ENCODE results near the gene HRC. TPM values are rescaled to one million over a fixed set of nuclear protein-coding genes. Genes with fewer than 3 reads are reported as not detected.

HRC gene
- polyA plus RNA-seq, 1 experiment, result 0.25 TPM

GRCh38 chr19:49117677-49118564, 37.3 kb downstream of the HRC start:
- TF ChIP-seq CTCF (IDR thresholded peaks at IDR 0.05; ENCODE audit: insufficient read depth, low read depth, low read length), result no peak
- ChIA-PET POLR2A (no interaction called here), CTCF (interaction anchor here (0.9 to 2.0 kb wide), 7 partner anchors 10 to 91 kb away, joined by 3 to 6 read pairs (median 4); no protein-coding TSS in a partner anchor)
- peak overlapping the region; percentile 92 for H3K4me3 ChIP-seq (ENCODE audit: low read depth, low read length)
- no peaks in the 10 kb centered on the region for H3K36me3 ChIP-seq (ENCODE audit: control insufficient read depth, insufficient read depth, low read length)
- peaks cover 4% of the 10 kb centered on the region; the same call in 1 of the 2 replicates for H3K27me3 ChIP-seq (ENCODE audit: control insufficient read depth, insufficient read depth, low read length)
- no peak for DNase-seq (ENCODE audit: low read depth)

- ChIA-PET CTCF (interaction anchor here (1.0 to 1.4 kb wide), 4 partner anchors 11 to 108 kb away, joined by 3 to 4 read pairs (median 4); no protein-coding TSS in a partner anchor), POLR2A (no interaction called here)
- TF ChIP-seq CTCF (IDR thresholded peaks at IDR 0.05; ENCODE audit: insufficient read depth, low read depth, low read length), result no peak
- H3K27me3 ChIP-seq (ENCODE audit: control insufficient read depth, insufficient read depth, low read length), result peaks cover 4% of the 10 kb centered on the region; the same call in 1 of the 2 replicates
- DNase-seq (ENCODE audit: low read depth), result no peak
- H3K4me3 ChIP-seq (ENCODE audit: low read depth, low read length), result no peak overlapping the region
- no peaks in the 10 kb centered on the region for H3K36me3 ChIP-seq (ENCODE audit: control insufficient read depth, insufficient read depth, low read length)
Observed at GRCh38 chr19:49116544-49116943, 38.7 kb downstream of the HRC start.

- no peaks in the 10 kb centered on the region for H3K27me3 ChIP-seq (ENCODE audit: control insufficient read depth, insufficient read depth, low read length)
- ChIA-PET CTCF (interaction anchor here (0.6 to 2.7 kb wide), 15 partner anchors 9 to 93 kb away, joined by 3 to 21 read pairs (median 3); partner anchors contain the start of gene HRC), POLR2A (interaction anchor here (0.6 kb wide), 1 partner anchor 17 kb away, joined by 4 read pairs; no protein-coding TSS in a partner anchor)
- peak overlapping the region; percentile 90 for H3K4me3 ChIP-seq (ENCODE audit: low read depth, low read length)
- no peaks in the 10 kb centered on the region for H3K36me3 ChIP-seq (ENCODE audit: control insufficient read depth, insufficient read depth, low read length)
- DNase-seq (ENCODE audit: low read depth), result no peak
- TF ChIP-seq CTCF (IDR thresholded peaks at IDR 0.05; ENCODE audit: insufficient read depth, low read depth, low read length), result no peak
Observed at GRCh38 chr19:49114630-49115363, 40.4 kb downstream of the HRC start.

GRCh38 chr19:49113762-49114629, 41.2 kb downstream of the HRC start, which contains the start of gene LIN7B:
Gene LIN7B, plus strand, starts transcription at chr19:49114370. Its CDS starts 35 bp downstream, at chr19:49114405.
- POLR2A ChIA-PET, result interaction anchor here (0.6 kb wide), 1 partner anchor 16 kb away, joined by 4 read pairs; no protein-coding TSS in a partner anchor
- no peaks in the 10 kb centered on the region for H3K27me3 ChIP-seq (ENCODE audit: control insufficient read depth, insufficient read depth, low read length)
- CTCF ChIA-PET, result interaction anchor here (0.6 to 2.7 kb wide), 16 partner anchors 8 to 94 kb away, joined by 3 to 21 read pairs (median 4); partner anchors contain the start of gene HRC
- H3K4me3 ChIP-seq (ENCODE audit: low read depth, low read length), result peak within 1 kb of the TSS; percentile 90
- no peak for DNase-seq (ENCODE audit: low read depth)
- H3K36me3 ChIP-seq (ENCODE audit: control insufficient read depth, insufficient read depth, low read length), result 0 out of 2 replicates have a peak, but pooled peaks cover 2% of the 10 kb centered on the region
- peak; percentile 19; the same call in 1 of the 2 replicates for TF ChIP-seq CTCF (IDR thresholded peaks at IDR 0.05; ENCODE audit: insufficient read depth, low read depth, low read length)

Measured in BJ (cell line).